CD4-positive, alpha-beta T cell treated with Interleukin-1 beta for 1 hour (primary cell): ENCODE data around the gene RALB.

Experiments used
- DNase-seq, 2 donors: peaks; one replicate each; pipeline ENCODE4 v3.0.0-alpha.2; 2020 to 2022

RALB gene

GRCh38 chr2:120269076-120269744 lies 16.6 kb downstream of the RALB start:
- DNase-seq: no peak

GRCh38 chr2:120269816-120270215 lies 17.2 kb downstream of the RALB start:
- no peak for DNase-seq

- DNase-seq: no peak
Observed at GRCh38 chr2:120271711-120272379, 19.2 kb downstream of the RALB start.

GRCh38 chr2:120272763-120273481 lies 20.3 kb downstream of the RALB start:
- no peak for DNase-seq

- no peak for DNase-seq
Observed at GRCh38 chr2:120275617-120276400, 23.2 kb downstream of the RALB start.

GRCh38 chr2:120277505-120278205 lies 25.0 kb downstream of the RALB start:
- DNase-seq: no peak

- no peak for DNase-seq
Observed at GRCh38 chr2:120278901-120279300, 26.2 kb downstream of the RALB start.

GRCh38 chr2:120279708-120280107 lies 27.1 kb downstream of the RALB start:
- no peak for DNase-seq

- no peak for DNase-seq
Observed at GRCh38 chr2:120283649-120284048, 31.0 kb downstream of the RALB start.

- no peak for DNase-seq
Observed at GRCh38 chr2:120285056-120285455, 32.4 kb downstream of the RALB start.

GRCh38 chr2:120287183-120288015 lies 34.7 kb downstream of the RALB start:
- DNase-seq: no peak

GRCh38 chr2:120288016-120288373 lies 35.3 kb downstream of the RALB start:
- DNase-seq: no peak

- no peak for DNase-seq
Observed at GRCh38 chr2:120289221-120289906, 36.7 kb downstream of the RALB start.

GRCh38 chr2:120290737-120291136 lies 38.1 kb downstream of the RALB start:
- DNase-seq: no peak

- DNase-seq: no peak
Observed at GRCh38 chr2:120291401-120292311, 39.0 kb downstream of the RALB start.

- DNase-seq: no peak
Observed at GRCh38 chr2:120293096-120294007, 40.7 kb downstream of the RALB start.

- no peak for DNase-seq
Observed at GRCh38 chr2:120294008-120294340, 41.3 kb downstream of the RALB start.

GRCh38 chr2:120298173-120298835 lies 45.7 kb downstream of the RALB start:
- no peak for DNase-seq
